H9 (cell line): ENCODE data around the gene PPP1R9A. TPM values are rescaled to one million over a fixed set of nuclear protein-coding genes. Genes with fewer than 3 reads are reported as not detected.

Source experiments
- DNase-seq: peaks from one replicate; pipeline ENCODE4 v3.0.0-alpha.2; 2017
- H2AFZ ChIP-seq: one replicate; pipeline ENCODE4 v1.6.1; 2013; ENCODE audit warnings: mild to moderate bottlenecking, low read length, control low read depth, moderate library complexity
- H2AK5ac ChIP-seq: 2 replicates; pipeline ENCODE4 v1.6.1; 2013; ENCODE audit warnings: low read length, control low read depth, mixed read lengths; ENCODE audit not compliant: insufficient read length
- H2BK120ac ChIP-seq: one replicate; pipeline ENCODE4 v1.6.1; 2013; ENCODE audit warnings: low read depth, mild to moderate bottlenecking, low read length, control low read depth, inconsistent platforms; ENCODE audit not compliant: poor library complexity, severe bottlenecking
- H2BK12ac ChIP-seq: 2 replicates; pipeline ENCODE4 v1.6.1; 2013; ENCODE audit warnings: low read length, control low read depth, mixed read lengths, low read depth; ENCODE audit not compliant: insufficient read length
- H2BK15ac ChIP-seq: 2 replicates; pipeline ENCODE4 v1.6.1; 2013; ENCODE audit warnings: low read depth, low read length, control low read depth
- H2BK20ac ChIP-seq: one replicate; pipeline ENCODE4 v1.6.1; 2013; ENCODE audit warnings: low read depth, mild to moderate bottlenecking, low read length, control low read depth, inconsistent platforms; ENCODE audit not compliant: poor library complexity, severe bottlenecking
- H2BK5ac ChIP-seq: 2 replicates; pipeline ENCODE4 v1.6.1; 2013; ENCODE audit warnings: low read length, control low read depth, mixed read lengths; ENCODE audit not compliant: insufficient read length
- H3K14ac ChIP-seq: 2 replicates; pipeline ENCODE4 v1.6.1; 2013; ENCODE audit warnings: low read length, control low read depth; ENCODE audit not compliant: insufficient read depth
- H3K18ac ChIP-seq: 2 replicates; pipeline ENCODE4 v1.6.1; 2013; ENCODE audit warnings: low read depth, mild to moderate bottlenecking, mixed read lengths, low read length, control low read depth; ENCODE audit not compliant: insufficient read length
- H3K23ac ChIP-seq: 2 replicates; pipeline ENCODE4 v1.6.1; 2013; ENCODE audit warnings: low read length, control low read depth, mixed read lengths, low read depth; ENCODE audit not compliant: insufficient read length
- H3K23me2 ChIP-seq: 2 replicates; pipeline ENCODE4 v1.6.1; 2013; ENCODE audit warnings: low read depth, mild to moderate bottlenecking, mixed read lengths, low read length, control low read depth; ENCODE audit not compliant: insufficient read length, poor library complexity, severe bottlenecking
- H3K27ac ChIP-seq: 2 replicates; pipeline ENCODE4 v1.5.1; 2013; ENCODE audit warnings: low read length, control low read depth, mixed read lengths, low read depth; ENCODE audit not compliant: insufficient read length
- H3K27me3 ChIP-seq: 2 replicates; pipeline ENCODE4 v1.6.1; 2013; ENCODE audit warnings: low read length, control low read depth, inconsistent platforms; ENCODE audit not compliant: insufficient read depth
- H3K4ac ChIP-seq: 2 replicates; pipeline ENCODE4 v1.6.1; 2013; ENCODE audit warnings: low read depth, mild to moderate bottlenecking, control low read depth, inconsistent platforms, low read length, moderate library complexity
- H3K4me1 ChIP-seq: 2 replicates; pipeline ENCODE4 v1.6.1; 2013; ENCODE audit warnings: low read length, control low read depth, inconsistent platforms; ENCODE audit not compliant: insufficient read depth
- H3K4me2 ChIP-seq: 2 replicates; pipeline ENCODE4 v1.6.1; 2013; ENCODE audit warnings: low read length, control low read depth, mixed read lengths; ENCODE audit not compliant: insufficient read length, insufficient read depth
- H3K56ac ChIP-seq: 2 replicates; pipeline ENCODE4 v1.6.1; 2013; ENCODE audit warnings: low read depth, mild to moderate bottlenecking, mixed read lengths, low read length, control low read depth; ENCODE audit not compliant: insufficient read length
- H3K79me1 ChIP-seq: 2 replicates; pipeline ENCODE4 v1.6.1; 2013; ENCODE audit warnings: low read depth, mild to moderate bottlenecking, moderate library complexity, low read length, control low read depth, inconsistent platforms; ENCODE audit not compliant: insufficient read depth, poor library complexity, severe bottlenecking
- H3K79me2 ChIP-seq: 2 replicates; pipeline ENCODE4 v1.6.1; 2013; ENCODE audit warnings: low read length, control low read depth, inconsistent platforms; ENCODE audit not compliant: insufficient read depth
- H3K9ac ChIP-seq: 2 replicates; pipeline ENCODE4 v1.6.1; 2013; ENCODE audit warnings: low read length, control low read depth, mixed read lengths; ENCODE audit not compliant: insufficient read length; ENCODE audit errors: extremely low read depth
- H3K9me3 ChIP-seq: one replicate; pipeline ENCODE4 v1.6.1; 2013; ENCODE audit warnings: low read depth, low read length, inconsistent platforms; ENCODE audit not compliant: control insufficient read depth
- H3T11ph ChIP-seq: one replicate; pipeline ENCODE4 v1.6.1; 2013; ENCODE audit warnings: mild to moderate bottlenecking, low read length, control low read depth, inconsistent platforms
- H4K20me1 ChIP-seq: one replicate; pipeline ENCODE4 v1.6.1; 2013; ENCODE audit not compliant: control insufficient read depth, insufficient read length, insufficient read depth
- H4K5ac ChIP-seq: 2 replicates; pipeline ENCODE4 v1.6.1; 2013; ENCODE audit warnings: low read depth, mild to moderate bottlenecking, mixed read lengths, low read length, control low read depth; ENCODE audit not compliant: insufficient read length
- H4K8ac ChIP-seq: replicated peaks from 2 replicates; pipeline ENCODE4 v1.6.1; 2013; ENCODE audit warnings: low read length, control low read depth, mixed read lengths, low read depth; ENCODE audit not compliant: insufficient read length
- H4K91ac ChIP-seq: 2 replicates; pipeline ENCODE4 v1.6.1; 2013; ENCODE audit warnings: low read depth, mild to moderate bottlenecking, moderate library complexity, mixed read lengths, low read length, control low read depth; ENCODE audit not compliant: insufficient read length
- H3K27ac Mint-ChIP-seq, 3 experiments: 2 replicates in 2 of 3; 3 replicates in 1 of 3; pipeline ENCODE4 v1.8.0; 2020 to 2021; ENCODE audit warnings: mixed read lengths in 3 of 3, mild to moderate bottlenecking in 1 of 3, moderate library complexity in 1 of 3
- H3K27me3 Mint-ChIP-seq: 2 replicates; pipeline ENCODE4 v1.8.0; 2021; ENCODE audit warnings: low read depth, mild to moderate bottlenecking, moderate library complexity, mixed read lengths
- H3K36me3 Mint-ChIP-seq, 3 experiments: 2 replicates in 2 of 3; 3 replicates in 1 of 3; pipeline ENCODE4 v1.8.0; 2020 to 2021; ENCODE audit warnings: low read depth in 3 of 3, mixed read lengths in 3 of 3; ENCODE audit not compliant: insufficient read depth in 1 of 3
- H3K4me1 Mint-ChIP-seq, 2 experiments: 2 replicates each; pipeline ENCODE4 v1.8.0; 2020; ENCODE audit warnings: mixed read lengths in 2 of 2
- H3K4me3 Mint-ChIP-seq, 2 experiments: 2 replicates in 1 of 2; 3 replicates in 1 of 2; pipeline ENCODE4 v1.8.0; 2020 to 2021; ENCODE audit warnings: mild to moderate bottlenecking in 2 of 2, mixed read lengths in 2 of 2, moderate library complexity in 1 of 2
- H3K9me3 Mint-ChIP-seq, 2 experiments: 2 replicates in 1 of 2; 3 replicates in 1 of 2; pipeline ENCODE4 v1.8.0; 2020; ENCODE audit warnings: mild to moderate bottlenecking in 2 of 2, mixed read lengths in 2 of 2, moderate library complexity in 1 of 2
- CTCF ChIP-seq: fragments of 200-600 bp; sonication (generic); conservative IDR thresholded peaks from 3 replicates; pipeline ENCODE4 v1.8.0; 2021; ENCODE audit warnings: antibody characterized with exemption, mild to moderate bottlenecking
- WGBS: extraction: QIAGEN DNeasy Blood & Tissue Kit; methylation state at CpG from one replicate; pipeline ENCODE4 v1.1.7; 2013; ENCODE audit warnings: missing lambda C conversion rate, low lambda C conversion rate, mixed read lengths; ENCODE audit not compliant: insufficient read length; ENCODE audit errors: extremely low coverage; 5-methylcytosine and 5-hydroxymethylcytosine counted together
- total RNA-seq: library from RNA; stranded (reverse); gene quantifications from 2 replicates; pipeline ENCODE4 v1.2.1, GENCODE V29; 2021

Gene PPP1R9A
- total RNA-seq, 1 experiment from 2014 or later = 17.0 TPM

- Histone ChIP-seq H2BK5ac (no peak overlapping the region), H3K23me2 (no peaks in the 10 kb centered on the region), H3K4me1 (no peaks in the 10 kb centered on the region), H2AFZ (no peak overlapping the region), H2BK120ac (no peak overlapping the region), H2BK15ac (no peak overlapping the region), H3K14ac (no peak overlapping the region), H2BK12ac (no peak overlapping the region), H3K56ac (no peak overlapping the region), H4K8ac (no peak overlapping the region), H2AK5ac (no peak overlapping the region), H3T11ph (no peak overlapping the region), H3K4ac (no peak overlapping the region), H3K27me3 (no peaks in the 10 kb centered on the region), H3K27ac (no peak overlapping the region), H3K4me2 (no peak overlapping the region), H4K91ac (no peak overlapping the region), H3K18ac (no peak overlapping the region), H4K20me1 (no peaks in the 10 kb centered on the region), H3K9ac (no peak overlapping the region), H4K5ac (no peak overlapping the region), H3K79me1 (no peaks in the 10 kb centered on the region), H3K23ac (no peak overlapping the region), H3K9me3 (no peaks in the 10 kb centered on the region), H3K79me2 (no peaks in the 10 kb centered on the region), H2BK20ac (no peak overlapping the region)
- no CpG with 5 or more reads among the region's 3 CpGs for WGBS
- Mint-ChIP-seq H3K9me3 (no peaks in the 10 kb centered on the region), H3K27ac (no peak overlapping the region), H3K4me1 (peaks cover 6 to 12% of the 10 kb centered on the region in 2 experiments), H3K36me3 (no peaks in the 10 kb centered on the region; a peak in 2 of 7 replicates), H3K4me3 (no peak overlapping the region), H3K27me3 (no peaks in the 10 kb centered on the region)
- no peak for DNase-seq
- no peak for TF ChIP-seq CTCF
Observed at GRCh38 chr7:95102662-95103061, 195.3 kb downstream of the PPP1R9A start.
